Endodermal cell (in vitro differentiated cells): ENCODE data around the gene CRYGA. TPM values are rescaled to one million over a fixed set of nuclear protein-coding genes. Genes with fewer than 3 reads are reported as not detected.
A peak's percentile ranks its signal among the peaks of the same experiment; 100 is the strongest.

ENCODE experiments used
- DNase-seq: peaks from one replicate; pipeline ENCODE4 v3.0.0-alpha.2; 2017
- H3K27ac ChIP-seq: 2 replicates; pipeline ENCODE4 v1.5.1; 2013; ENCODE audit warnings: mild to moderate bottlenecking, low read depth, low read length, moderate library complexity
- H3K27me3 ChIP-seq: 2 replicates; pipeline ENCODE4 v1.6.1; 2013; ENCODE audit warnings: mild to moderate bottlenecking, low read length, moderate library complexity; ENCODE audit not compliant: insufficient read depth, control insufficient read depth, poor library complexity, severe bottlenecking
- H3K36me3 ChIP-seq: 2 replicates; pipeline ENCODE4 v1.7.0; 2013; ENCODE audit warnings: mild to moderate bottlenecking, low read length, moderate library complexity; ENCODE audit not compliant: control insufficient read depth, insufficient read depth
- H3K4me1 ChIP-seq: one replicate; pipeline ENCODE4 v1.7.0; 2013; ENCODE audit warnings: low read length; ENCODE audit not compliant: control insufficient read depth, insufficient read depth
- H3K4me3 ChIP-seq: 2 replicates; pipeline ENCODE4 v1.5.1; 2013; ENCODE audit warnings: mild to moderate bottlenecking, low read length, moderate library complexity
- H3K9ac ChIP-seq: 2 replicates; pipeline ENCODE4 v1.6.1; 2013; ENCODE audit warnings: mild to moderate bottlenecking, low read length, moderate library complexity; ENCODE audit not compliant: poor library complexity, severe bottlenecking; ENCODE audit errors: extremely low read depth
- H3K9me3 ChIP-seq: 2 replicates; pipeline ENCODE4 v1.6.1; 2013; ENCODE audit warnings: mild to moderate bottlenecking, low read length, moderate library complexity; ENCODE audit not compliant: control insufficient read depth
- H3K27ac Mint-ChIP-seq: 2 replicates; pipeline ENCODE4 v1.8.0; 2020; ENCODE audit warnings: mixed read lengths
- H3K27me3 Mint-ChIP-seq: 2 replicates; pipeline ENCODE4 v1.8.0; 2021; ENCODE audit warnings: mild to moderate bottlenecking, mixed read lengths; ENCODE audit not compliant: insufficient read depth
- H3K36me3 Mint-ChIP-seq: 2 replicates; pipeline ENCODE4 v1.8.0; 2020; ENCODE audit warnings: low read depth, mixed read lengths
- H3K4me1 Mint-ChIP-seq: 2 replicates; pipeline ENCODE4 v1.8.0; 2020; ENCODE audit warnings: mixed read lengths
- H3K4me3 Mint-ChIP-seq: 2 replicates; pipeline ENCODE4 v1.8.0; 2020; ENCODE audit warnings: mild to moderate bottlenecking, moderate library complexity, mixed read lengths
- H3K9me3 Mint-ChIP-seq: 2 replicates; pipeline ENCODE4 v1.8.0; 2020; ENCODE audit warnings: mild to moderate bottlenecking, mixed read lengths
- CTCF ChIP-seq: fragments of 200-600 bp; sonication (generic); conservative IDR thresholded peaks from 2 replicates; pipeline ENCODE4 v1.5.0; 2021; ENCODE audit warnings: antibody characterized with exemption, mild to moderate bottlenecking
- WGBS, 2 experiments: methylation state at CpG; one replicate each; pipeline versions ENCODE4 v1.1.5 to v1.1.7; 2013; ENCODE audit warnings: missing lambda C conversion rate in 2 of 2, mixed read lengths in 1 of 2; ENCODE audit not compliant: insufficient coverage in 1 of 2, insufficient read length in 1 of 2; 5-methylcytosine and 5-hydroxymethylcytosine counted together
- total RNA-seq, 2 donors: library from RNA; stranded (reverse); fragmentation: NEBNext Ultra II Directional in 1 of 2; extraction: Animal tissue kit (Norgen Biotek cat#: 25700) in 1 of 2; gene quantifications; 2 replicates in 1 of 2; 3 replicates in 1 of 2; pipeline ENCODE4 v1.2.1, GENCODE V29; 2021

CRYGA gene
- total RNA-seq, 2 donors from 2014 or later = not detected

- Histone ChIP-seq H3K4me1 (peaks cover 11% of the 10 kb centered on the region), H3K36me3 (no peaks in the 10 kb centered on the region), H3K4me3 (no peak overlapping the region), H3K9ac (no peak overlapping the region), H3K27me3 (no peaks in the 10 kb centered on the region), H3K27ac (no peak overlapping the region), H3K9me3 (no peaks in the 10 kb centered on the region)
- TF ChIP-seq CTCF = no peak
- 89 to 94% methylated on average over 2 of the region's 2 CpGs for WGBS, 2 experiments
- Mint-ChIP-seq H3K27ac (no peak overlapping the region), H3K36me3 (no peaks in the 10 kb centered on the region), H3K4me1 (peaks cover 56% of the 10 kb centered on the region), H3K27me3 (no peaks in the 10 kb centered on the region), H3K9me3 (no peaks in the 10 kb centered on the region), H3K4me3 (no peak overlapping the region)
- no peak for DNase-seq
Measured at GRCh38 chr2:208186893-208187292, 23.5 kb upstream of the CRYGA start.

- peaks cover 56% of the 10 kb centered on the region for H3K4me1 Mint-ChIP-seq
- DNase-seq = no peak
- no peak overlapping the region for H3K9ac ChIP-seq
- H3K27me3 Mint-ChIP-seq = no peaks in the 10 kb centered on the region
- H3K27ac Mint-ChIP-seq = no peak overlapping the region
- H3K27me3 ChIP-seq = no peaks in the 10 kb centered on the region
- H3K36me3 ChIP-seq = no peaks in the 10 kb centered on the region
- no peak overlapping the region for H3K27ac ChIP-seq
- H3K9me3 Mint-ChIP-seq = no peaks in the 10 kb centered on the region
- no peaks in the 10 kb centered on the region for H3K9me3 ChIP-seq
- no peak overlapping the region for H3K4me3 Mint-ChIP-seq
- peaks cover 11% of the 10 kb centered on the region for H3K4me1 ChIP-seq
- TF ChIP-seq CTCF = no peak
- WGBS, 2 experiments = 66 to 79% methylated on average over 4 to 5 of the region's 5 CpGs
- H3K36me3 Mint-ChIP-seq = no peaks in the 10 kb centered on the region
- H3K4me3 ChIP-seq = no peak overlapping the region
Measured at GRCh38 chr2:208186465-208186864, 23.1 kb upstream of the CRYGA start.

GRCh38 chr2:208183972-208184705 is 20.8 kb upstream of the CRYGA start:
- Histone ChIP-seq H3K9ac (no peak overlapping the region), H3K9me3 (no peaks in the 10 kb centered on the region), H3K27ac (no peak overlapping the region), H3K36me3 (no peaks in the 10 kb centered on the region), H3K27me3 (no peaks in the 10 kb centered on the region), H3K4me3 (no peak overlapping the region), H3K4me1 (peaks cover 11% of the 10 kb centered on the region)
- Mint-ChIP-seq H3K36me3 (no peaks in the 10 kb centered on the region), H3K27ac (peak overlapping the region; percentile 46), H3K4me1 (peaks cover 56% of the 10 kb centered on the region), H3K9me3 (no peaks in the 10 kb centered on the region), H3K4me3 (peak overlapping the region; percentile 43), H3K27me3 (no peaks in the 10 kb centered on the region)
- no peak for TF ChIP-seq CTCF
- 27 to 35% methylated on average over 5 to 12 of the region's 12 CpGs for whole genome bisulfite sequencing, 2 experiments
- peak; percentile 75 for DNase-seq
